GM18951 (cell line): Measurements from ENCODE around the gene ARID1B.

ENCODE experiments used
- POLR2A ChIP-seq: IDR thresholded peaks from 4 replicates; pipeline ENCODE4 v1.6.1; 2011; ENCODE audit warnings: mild to moderate bottlenecking; ENCODE audit not compliant: insufficient read length, insufficient read depth; ENCODE audit errors: extremely low read depth
- in situ Hi-C: fragments of 300-500 bp; cut with MboI; formaldehyde crosslinking; loops from one replicate; pipeline ENCODE4 v1.12.0; 2022; ENCODE audit warnings: low sequenced_read_pairs, mixed read lengths, inconsistent platforms; ENCODE audit not compliant: unreplicated experiment

Gene ARID1B

GRCh38 chr6:156879186-156879585 is 102.0 kb downstream of the ARID1B start:
- in situ Hi-C loops, result no loop called here
- TF ChIP-seq POLR2A, result no peak

DNA sequence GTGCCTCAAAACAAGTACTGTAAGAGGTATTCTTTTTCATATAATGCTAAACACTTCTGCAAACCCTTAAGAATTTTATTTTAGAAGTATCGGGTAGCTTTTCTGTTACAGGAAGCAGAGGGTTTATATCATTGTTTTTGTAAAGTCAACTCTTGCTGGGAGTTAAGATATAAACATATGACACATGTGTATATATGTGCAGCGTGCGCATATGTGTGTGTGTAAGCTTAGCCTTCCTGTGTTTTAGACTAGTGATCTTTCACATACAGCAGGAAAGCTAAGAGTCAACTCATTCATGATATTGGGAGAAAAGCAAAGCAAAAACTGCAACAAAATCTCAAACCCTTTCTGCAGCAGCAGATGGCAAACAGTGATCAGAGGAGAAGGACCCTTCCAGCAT is 102.4 kb downstream of the ARID1B start:
- in situ Hi-C loops, result no loop called here

DNA sequence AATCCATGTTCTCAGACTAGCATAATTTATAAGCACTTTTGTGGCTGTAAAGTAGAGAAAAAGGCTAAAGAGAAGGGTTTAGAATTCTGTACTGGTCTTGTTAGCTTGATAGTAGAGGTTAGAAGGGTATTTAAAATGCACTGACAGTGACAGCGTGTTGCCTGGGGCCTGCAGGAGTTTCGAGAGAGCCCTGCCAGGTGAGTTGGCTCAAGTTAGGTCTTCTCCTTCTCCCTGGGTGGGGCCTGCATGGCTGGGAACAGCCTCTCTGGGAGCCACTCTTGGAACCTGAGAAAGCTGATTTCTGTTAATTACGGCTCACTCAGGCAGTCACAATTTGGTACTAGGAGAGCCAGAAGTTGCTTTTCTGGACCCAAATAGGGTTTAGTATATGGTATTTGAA is 103.7 kb downstream of the ARID1B start:
- no peak for TF ChIP-seq POLR2A
- in situ Hi-C loops, result no loop called here

More for the DNA sequence above, 102.4 kb downstream of the ARID1B start:
- no peak for TF ChIP-seq POLR2A

GRCh38 chr6:156881687-156882629 is 104.8 kb downstream of the ARID1B start:
- in situ Hi-C loops, result no loop called here
- TF ChIP-seq POLR2A, result no peak

- in situ Hi-C loops, result no loop called here
- no peak for TF ChIP-seq POLR2A
Observed at GRCh38 chr6:156883497-156884252, 106.5 kb downstream of the ARID1B start.

DNA sequence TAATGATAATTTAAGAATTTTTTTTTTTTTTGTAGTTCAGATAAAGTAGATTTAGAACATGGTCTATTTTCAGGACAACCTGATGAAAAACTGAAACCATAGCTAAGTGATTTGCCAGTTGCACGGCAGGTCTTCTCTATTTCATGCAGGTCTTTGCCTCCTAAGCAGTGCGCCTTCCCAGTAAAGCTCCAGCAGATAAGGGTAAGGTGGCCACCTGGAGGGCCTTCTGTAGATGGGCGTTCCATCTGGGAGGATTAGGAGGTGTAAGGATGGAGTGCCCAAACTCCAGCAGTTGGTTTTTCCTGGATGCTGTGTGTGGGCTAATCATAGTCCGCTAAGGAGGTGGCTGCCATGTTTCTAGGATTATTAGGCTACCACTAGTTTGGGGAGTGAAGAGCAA is 107.1 kb downstream of the ARID1B start:
- no peak for TF ChIP-seq POLR2A
- in situ Hi-C loops, result no loop called here

GRCh38 chr6:156885562-156885961 is 108.4 kb downstream of the ARID1B start:
- in situ Hi-C loops, result no loop called here

DNA sequence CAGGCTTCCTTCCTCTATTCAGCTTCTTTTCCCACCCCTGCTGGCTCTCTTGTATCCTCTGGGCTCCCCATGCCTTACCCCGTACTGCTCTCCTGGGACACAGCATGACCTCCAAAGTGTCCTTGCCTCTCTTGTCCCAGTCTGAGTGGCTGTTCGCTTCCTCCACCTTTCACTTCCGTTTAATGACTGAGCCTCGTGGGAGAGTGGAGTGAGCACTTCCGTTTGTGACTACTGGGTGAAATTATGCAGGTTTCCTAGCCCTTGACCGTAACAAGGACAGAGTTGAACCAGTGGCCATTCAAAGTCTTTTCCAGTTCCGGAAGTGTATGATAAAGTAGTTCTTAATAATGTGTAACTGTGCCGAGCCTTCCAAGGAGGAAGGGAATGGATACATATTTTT is 109.2 kb downstream of the ARID1B start:
- in situ Hi-C loops, result no loop called here

More at GRCh38 chr6:156885562-156885961, 108.4 kb downstream of the ARID1B start:
- no peak for TF ChIP-seq POLR2A

DNA sequence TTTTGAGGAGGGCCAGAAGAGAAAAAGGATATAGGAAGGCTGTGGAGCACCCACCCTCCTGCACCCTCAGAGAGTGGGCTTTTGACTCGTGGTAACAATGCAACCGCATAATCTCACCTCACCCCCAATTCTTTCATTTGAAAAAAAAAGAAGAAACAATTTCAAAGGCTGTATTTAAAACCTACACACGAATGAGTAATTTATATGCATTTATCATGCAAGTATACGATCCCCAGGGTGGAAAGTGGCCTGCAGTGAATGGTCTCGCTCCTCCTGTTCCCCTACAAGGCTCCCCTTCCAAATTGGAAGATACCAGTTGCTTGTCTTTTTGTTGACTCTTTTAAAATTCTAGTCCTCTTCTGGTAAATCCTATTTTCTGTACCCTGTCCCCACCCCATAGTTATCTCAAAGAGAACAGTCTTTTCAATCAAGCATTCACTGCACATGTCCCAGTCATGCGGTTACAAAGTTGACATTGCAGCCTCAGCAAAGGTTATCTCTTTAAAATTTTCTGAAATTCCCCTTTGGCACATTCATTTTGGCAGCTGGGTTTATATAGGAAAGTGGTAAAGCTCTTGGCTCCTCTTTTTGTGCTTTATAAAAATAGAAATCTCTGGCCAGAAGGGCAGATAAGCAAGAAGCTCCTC is 110.6 kb downstream of the ARID1B start:
- no peak for TF ChIP-seq POLR2A
- in situ Hi-C loops, result no loop called here

More for the DNA sequence above, 109.2 kb downstream of the ARID1B start:
- TF ChIP-seq POLR2A, result no peak

GRCh38 chr6:156889469-156889868 is 112.3 kb downstream of the ARID1B start:
- in situ Hi-C loops, result no loop called here
- TF ChIP-seq POLR2A, result no peak

DNA sequence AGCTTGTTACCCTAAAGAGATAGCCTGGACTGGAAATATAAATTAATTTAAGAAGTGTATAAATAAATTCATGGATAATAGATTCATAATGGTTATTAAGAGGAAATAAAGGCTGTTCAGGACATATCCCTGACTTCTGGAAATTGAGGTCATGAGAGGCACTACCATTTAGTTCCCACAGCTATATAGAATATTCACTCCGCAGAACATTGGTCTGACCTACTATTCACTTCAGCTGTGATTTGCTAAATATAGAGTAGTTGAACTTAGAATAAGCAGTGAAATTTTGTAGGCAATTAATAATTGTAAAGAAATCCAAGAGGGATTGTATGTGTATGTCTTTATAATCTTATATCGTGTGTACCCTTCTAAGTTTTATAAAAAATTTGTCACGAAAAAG is 112.8 kb downstream of the ARID1B start:
- TF ChIP-seq POLR2A, result no peak
- in situ Hi-C loops, result no loop called here

GRCh38 chr6:156890627-156891314 is 113.6 kb downstream of the ARID1B start:
- in situ Hi-C loops, result no loop called here

More at GRCh38 chr6:156890627-156891314, 113.6 kb downstream of the ARID1B start:
- TF ChIP-seq POLR2A, result no peak
